GM21423 (cell line): ENCODE results near the gene TMPRSS9.

ENCODE experiments used
- ATAC-seq: cut with Tn5 transposase; IDR thresholded peaks from one replicate; pipeline ENCODE4 v1.9.1; 2021; ENCODE audit warnings: mild to moderate bottlenecking, moderate library complexity; ENCODE audit not compliant: unreplicated experiment

Gene TMPRSS9

DNA sequence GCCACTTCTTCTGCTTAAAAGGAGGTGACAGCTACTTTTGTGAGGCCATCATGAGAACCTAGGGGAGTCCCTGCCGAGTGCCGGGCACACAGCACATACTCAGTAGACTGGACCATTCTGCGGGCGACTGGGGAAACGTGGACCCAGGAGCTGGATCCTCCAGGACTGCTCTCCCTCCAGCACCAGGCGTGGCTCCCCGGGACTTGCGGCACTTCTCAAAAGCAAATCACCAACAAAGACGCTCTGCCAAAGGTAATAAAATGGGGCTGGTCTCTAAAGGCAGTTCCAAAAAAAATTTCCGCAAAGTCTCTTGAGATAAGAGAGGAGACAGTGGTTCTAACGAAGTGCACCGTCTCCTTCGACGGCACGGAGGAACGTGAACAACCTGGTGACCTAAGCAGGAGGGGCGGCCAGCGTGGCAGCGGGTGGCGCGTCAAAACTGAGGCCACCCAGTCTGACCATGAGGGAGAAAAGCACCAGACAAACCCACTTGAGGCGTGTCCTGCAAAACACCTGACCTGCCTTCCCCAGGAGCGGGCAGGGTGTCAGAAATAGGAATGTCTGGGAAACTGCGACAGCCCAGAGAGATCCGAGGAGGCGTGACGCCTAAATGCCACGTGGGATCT, 1.4 kb upstream of the TMPRSS9 start:
- ATAC-seq, result no peak

DNA sequence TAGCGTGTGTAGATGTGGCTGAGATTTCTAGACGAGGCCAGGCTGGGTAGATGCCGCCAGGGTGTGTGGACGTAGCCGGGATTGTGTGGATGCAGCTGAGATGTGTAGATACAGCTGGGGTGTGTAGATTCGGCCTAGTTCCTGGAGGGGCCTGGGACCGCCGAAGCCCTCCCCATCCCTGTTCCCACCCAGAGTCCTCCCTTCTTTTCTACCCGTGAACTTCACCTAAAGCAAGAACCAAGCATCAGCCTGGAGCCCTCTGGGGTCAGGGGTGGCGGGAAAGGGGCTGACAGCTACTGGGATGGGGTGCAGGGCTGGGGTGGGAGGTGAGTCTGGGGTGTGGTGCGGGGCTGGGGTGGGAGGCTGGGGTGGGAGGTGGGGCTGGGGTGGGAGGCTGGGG, 768 bp downstream of the TMPRSS9 start:
- ATAC-seq, result no peak

DNA sequence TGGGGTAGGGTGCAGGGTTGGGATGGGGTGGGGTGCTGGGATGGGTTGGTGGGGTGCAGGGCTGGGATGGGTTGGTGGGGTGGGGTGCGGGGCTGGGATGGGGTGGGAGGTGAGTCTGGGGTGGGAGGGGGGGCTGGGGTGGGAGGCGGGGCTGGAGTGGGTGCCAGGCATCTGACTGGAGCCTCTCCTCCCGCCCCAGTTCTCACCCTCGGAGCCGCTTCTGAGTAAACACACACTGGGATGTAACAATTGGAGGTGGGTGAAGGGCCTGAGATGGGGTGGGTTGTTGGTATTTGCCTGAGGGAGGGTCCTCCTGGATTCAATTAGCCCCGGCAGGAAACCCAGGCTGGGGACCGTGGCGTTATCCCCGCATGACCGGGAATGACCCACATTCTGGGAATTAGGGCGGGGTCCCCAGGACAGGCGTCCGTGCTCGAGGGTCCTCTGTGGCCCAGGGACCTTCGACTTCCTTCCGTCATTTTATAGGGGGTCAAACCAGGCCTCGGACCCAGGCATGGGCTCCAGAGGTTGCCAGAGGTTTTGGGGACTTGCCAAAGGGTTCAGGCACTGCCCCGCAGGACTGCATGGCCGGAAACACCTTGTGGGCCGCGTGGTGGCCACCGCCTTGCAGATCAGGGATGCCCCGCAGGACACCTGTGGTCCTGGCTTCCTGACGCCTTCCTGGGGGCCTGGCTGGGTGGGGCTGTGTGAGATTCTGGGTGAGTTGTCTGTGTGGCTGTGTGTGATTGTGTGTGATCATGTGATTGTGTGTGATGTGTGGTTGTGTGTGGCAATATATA, 1.4 kb downstream of the TMPRSS9 start:
- no peak for ATAC-seq

DNA sequence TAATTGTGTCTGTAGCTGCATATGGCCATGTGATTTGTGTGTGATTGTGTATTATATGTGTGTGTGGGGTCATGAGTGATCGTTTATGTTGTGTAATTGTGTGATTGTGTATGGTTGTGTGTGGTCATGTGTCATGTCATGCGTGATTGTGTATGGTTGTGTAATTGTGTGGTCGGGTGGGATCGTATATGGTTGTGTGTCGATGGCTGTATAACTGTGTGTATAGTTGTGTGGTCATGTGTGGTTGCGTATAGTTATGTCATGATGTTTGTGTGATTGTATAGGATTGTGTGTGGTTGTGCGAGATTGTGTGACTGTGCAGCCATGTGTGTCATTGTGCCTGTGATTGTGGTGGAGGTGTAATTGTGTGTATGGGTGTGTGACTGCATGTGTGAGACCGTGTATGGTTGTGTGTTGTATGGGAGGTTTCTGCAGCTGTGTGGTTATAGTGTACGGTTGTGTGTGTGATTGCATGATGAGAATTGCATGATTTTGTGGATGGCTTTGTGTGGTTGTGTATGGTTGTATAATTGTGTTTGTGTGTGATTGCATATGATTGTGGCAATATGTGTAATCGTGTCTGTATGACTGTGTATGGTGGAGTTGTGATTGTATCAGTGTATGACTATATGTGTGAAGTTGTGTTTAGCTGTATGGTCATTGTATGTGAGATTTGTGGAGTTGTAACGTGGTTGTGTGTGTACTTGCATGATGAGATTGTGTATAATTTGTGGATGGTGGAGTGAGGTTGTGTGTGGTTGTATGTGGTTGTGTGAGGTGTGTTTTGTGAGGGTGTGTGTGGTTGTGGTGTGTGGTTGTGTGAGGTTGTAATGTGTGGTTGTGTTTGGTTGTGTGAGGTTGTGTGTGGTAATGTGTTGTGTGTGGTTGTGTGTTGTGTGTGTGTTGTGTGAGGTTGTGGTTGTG, 2.2 kb downstream of the TMPRSS9 start:
- ATAC-seq, result no peak

DNA sequence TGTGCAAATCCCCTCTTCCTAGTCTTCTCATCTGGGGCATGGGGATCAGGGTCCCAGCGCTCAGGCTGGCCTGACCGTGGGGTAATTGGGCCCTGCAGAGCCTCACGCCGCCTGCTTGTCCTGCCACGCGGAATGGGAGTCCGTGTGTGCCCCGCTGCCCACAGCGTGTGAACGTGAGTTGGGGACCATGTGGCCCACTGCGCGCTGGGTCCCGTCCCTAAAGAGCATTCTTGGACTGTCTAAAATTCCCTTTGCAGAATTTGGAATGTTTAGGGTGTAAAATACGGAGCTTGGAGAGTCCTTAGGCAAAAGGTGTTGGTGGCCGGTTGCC, 2.9 kb downstream of the TMPRSS9 start:
- no peak for ATAC-seq

DNA sequence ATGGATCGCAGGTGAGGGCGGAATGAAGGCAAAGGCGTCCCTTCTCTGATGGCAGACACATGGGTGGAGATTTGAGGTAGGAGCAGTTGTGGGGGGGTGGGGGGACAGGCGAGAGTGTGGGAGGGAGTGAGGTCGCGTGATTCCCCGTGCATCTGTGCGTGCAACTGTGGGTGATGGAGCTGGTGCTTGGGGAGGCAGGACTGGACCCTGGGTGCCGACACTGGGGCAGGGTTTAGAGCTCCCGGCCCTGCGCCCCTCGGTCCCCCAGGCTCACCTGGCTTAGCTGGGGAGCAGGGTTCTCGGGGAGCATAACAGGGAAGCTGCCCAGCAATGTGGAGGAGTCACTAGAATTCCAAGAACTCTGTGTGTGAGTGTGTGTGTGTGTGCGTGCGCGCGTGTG, 3.4 kb downstream of the TMPRSS9 start:
- no peak for ATAC-seq

DNA sequence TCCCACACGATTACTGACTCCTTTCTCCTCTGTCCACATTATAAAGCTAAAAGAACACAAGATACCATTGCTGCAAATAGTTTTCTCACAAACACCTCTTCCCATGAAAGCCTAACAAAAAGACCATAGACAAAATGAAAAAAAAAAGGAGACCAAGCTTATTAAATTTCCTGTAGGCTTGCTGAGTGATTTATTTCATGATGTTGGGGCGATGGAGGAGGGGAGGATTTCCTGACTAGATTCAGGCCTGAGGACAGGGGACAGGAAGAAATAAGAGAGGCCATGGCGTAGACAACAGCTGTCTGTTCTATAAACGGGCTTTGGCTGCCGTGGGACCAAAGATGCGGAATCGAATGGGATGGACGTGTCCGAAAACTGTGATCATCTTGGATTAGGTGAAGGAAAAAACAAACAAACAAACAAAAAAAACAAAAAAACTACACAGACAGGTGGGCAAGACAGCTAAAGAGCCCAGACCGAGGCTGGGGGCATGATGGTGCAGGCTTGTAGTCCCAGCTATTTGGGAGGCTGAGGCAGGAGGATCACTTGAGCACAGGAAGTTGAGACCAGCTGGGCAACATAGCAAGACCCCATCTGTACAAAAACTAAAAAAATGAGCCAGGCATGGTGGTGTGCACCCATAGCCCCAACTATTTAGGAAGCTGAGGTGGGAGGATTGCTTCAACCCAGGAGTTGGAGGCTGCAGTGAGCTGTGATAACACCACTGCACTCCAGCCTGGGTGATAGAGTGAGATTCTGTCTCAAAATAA, 5.3 kb downstream of the TMPRSS9 start:
- no peak for ATAC-seq

DNA sequence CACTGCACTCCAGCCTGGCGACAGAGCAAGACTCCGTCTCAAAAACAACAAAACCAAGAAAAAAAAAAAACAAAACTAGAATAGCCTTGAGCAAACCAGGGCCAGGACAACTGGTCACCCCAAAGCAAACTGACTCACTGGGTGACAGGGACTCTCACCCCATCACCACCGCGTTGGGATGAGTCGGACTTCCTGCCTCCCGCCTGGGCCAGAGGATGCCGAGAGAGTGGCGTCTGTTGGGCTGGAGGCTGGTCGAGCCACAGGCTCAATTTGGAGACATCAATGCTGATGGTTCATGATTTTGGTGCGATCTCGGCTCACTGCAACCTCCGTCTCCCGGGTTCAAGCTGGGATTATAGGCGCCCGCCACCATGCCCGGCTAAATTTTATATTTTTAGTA, 11.6 kb downstream of the TMPRSS9 start:
- ATAC-seq, result no peak

DNA sequence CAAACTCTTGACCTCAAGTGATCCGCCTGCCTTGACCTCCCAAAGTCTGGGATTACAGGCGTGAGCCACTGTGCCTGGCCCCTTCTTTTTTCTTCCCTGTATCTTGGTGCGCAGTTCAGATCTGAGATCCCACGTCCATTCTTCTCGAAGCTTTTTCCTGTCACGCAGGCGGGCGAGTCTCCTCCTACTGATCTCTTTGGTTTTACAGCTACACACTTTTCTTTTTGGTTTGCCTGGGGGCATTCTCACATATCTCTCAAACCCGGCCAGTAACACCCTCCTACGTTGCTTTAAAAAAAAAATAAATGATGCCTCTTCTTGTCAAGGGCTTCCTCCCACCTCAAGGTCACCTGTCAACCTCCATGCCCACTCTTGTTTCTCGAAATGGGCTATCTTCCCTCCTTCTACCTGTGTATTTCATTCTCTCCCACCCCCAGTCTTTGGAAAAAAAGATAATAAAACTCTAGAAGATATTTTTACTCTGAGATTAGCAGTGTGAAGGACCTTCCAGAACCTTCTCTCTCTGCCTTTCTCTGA, 12.1 kb downstream of the TMPRSS9 start:
- no peak for ATAC-seq

DNA sequence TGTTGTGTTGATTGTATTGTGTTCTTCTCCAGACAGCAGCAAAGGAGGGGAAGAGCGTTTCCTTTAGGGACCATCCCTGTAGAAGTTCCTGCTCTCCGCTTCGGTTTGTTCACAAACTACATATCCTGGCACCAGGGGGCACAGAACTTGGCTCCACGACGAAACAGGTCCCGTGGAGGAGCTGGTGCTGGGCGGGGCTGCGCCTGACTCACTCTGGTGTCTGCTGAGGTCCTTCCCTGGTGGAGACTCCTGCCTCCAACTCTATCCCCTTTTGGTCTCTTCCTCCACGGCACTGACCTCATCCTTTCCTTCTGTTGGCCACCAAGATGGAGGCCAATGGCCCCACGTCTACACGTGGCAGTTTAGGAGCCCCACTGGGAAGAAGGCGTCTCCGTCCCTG, 14.7 kb downstream of the TMPRSS9 start:
- ATAC-seq, result no peak

DNA sequence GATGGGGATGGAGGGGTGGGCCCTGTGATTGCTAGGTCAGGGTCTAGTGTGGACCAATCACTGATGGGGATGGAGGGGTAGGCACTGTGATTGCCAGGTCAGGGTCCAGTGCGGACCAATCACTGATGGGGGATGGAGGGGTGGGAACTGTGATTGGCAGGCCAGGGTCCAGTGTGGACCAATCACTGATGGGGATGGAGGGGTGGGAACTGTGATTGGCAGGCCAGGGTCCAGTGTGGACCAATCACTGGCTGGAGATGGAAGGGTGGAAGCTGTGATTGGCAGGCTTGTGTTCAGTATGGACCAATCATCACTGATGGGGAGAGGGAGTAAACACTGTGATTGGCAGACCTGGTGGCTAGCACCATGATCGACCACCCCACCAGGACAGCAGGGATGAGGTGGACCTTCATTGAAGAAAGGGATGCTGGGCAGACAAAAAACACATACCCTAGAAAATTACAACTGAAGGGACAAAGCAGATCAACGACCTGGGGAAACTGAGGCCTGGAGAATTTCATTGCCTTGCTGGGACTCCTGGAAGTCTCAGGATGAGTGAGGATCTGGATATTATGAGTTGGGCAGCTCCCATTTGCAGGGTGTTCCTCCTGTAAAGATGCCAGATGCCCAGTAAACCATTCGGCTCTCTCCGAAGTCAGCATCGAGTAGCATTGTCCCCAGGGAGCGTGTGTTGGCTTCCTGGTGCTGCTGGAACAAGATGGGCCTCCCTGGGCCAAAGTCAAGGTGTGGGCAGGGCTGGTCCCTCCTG, 15.5 kb downstream of the TMPRSS9 start:
- no peak for ATAC-seq

DNA sequence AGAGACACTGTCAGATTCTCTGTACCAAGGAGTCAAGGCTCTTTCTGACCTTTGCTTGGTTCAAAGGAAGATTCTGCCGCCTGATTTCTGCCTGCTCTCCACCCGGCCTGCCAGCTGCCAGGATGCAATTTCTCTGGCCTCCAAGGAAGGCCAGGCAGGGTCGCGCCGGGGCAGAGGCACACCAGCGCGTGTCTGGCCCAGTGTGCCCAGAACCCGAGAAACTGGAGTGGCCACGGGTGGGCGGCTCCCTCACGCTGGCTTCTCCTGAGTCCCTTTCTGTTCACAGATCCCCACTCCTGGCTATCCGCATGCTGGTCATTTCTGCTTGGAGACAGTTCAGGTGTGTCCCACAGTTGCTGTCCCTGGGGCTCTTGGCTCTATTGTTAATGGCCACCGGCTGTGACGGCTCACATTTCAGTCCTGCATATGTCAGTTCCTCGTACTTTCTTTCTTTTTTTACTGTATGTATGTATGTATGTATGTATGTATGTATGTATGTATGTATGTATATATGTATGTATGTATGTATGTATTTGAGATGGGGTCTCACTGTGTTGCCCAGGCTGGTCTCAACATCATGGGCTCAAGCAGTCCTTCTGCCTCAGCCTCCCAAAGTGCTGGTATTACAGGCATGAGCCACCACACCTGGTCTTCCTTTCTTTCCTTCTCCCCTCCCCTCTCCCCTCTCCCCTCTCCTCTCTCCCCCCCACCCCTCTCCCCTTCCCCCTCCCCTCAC, 16.9 kb downstream of the TMPRSS9 start:
- no peak for ATAC-seq

DNA sequence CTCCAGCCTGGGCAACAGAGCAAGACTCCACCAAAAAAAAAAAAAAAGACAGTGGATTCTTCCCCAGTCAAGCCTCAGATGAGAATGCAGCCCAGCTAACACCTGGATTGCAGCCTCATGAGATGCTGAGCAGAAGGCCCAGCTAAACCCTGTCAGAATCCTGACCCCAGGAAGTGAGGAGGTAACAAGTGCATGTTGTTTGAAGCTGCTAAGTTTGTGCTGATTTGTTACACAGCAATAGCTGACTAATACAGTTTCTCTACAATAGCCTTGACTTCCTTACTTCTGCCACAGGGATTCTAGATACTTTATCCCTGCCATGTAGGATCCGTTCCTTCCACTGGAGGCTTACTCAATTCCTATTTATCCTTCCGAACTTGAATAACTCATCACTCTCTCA, 20.5 kb downstream of the TMPRSS9 start:
- no peak for ATAC-seq

DNA sequence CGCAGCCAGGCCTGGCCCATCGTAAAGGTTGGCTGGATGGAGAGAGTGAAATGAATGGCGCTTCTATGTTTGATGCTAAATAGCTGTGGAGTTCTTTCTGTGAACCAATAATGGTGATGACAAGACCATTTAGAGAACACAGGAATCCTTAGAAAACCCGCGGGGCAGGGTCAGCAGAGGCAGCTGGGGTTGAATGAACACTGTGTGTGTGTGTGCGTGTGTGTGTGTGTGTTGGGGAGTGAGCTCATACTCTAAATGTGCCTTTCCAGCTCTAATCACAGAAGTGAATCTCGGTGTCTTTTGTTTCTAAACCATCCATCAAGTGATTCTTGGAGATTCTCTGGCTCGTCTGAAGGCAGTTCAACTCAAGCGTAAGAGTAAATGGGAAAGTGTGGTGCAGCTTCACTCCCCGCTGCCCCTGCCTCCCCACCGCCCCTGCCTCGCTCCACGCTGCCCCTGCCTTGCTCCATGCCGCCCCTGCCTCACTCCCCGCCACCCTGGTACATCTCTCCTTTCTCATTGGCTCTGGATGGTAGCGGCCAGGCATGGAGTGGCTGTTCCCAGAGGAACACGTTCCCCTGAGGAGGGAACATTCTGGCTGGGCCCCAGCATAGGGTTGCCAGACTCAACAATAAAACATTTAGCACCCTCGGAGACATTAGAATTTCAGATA, 21.2 kb downstream of the TMPRSS9 start:
- no peak for ATAC-seq

DNA sequence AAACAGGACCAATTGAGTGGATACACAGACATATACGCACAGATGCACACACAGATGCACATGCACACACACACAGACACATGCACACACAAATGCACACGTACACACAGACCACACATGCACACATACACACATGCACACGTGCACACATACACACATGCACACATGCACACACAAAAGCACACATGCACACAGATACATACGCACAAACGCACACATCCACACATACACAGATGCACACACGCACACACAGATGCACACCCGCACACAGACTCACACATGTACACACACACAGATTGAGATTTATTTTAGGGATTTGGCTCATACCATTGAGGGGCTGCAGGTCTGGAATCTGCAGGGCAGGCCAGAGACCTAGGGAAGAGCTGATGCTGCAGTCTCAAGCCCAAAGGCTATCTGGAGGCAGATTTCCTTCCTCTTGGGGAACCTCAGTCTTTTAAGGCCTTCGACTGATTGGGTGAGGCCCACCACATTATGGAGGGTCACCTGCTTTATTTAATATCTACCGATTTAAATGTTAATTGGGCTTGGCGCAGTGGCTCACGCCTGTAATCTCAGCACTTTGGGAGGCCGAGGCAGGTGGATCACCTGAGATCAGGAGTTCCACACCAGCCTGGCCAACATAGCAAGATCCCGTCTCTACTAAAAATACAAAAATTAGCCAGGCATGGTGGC, 22.6 kb downstream of the TMPRSS9 start:
- no peak for ATAC-seq

DNA sequence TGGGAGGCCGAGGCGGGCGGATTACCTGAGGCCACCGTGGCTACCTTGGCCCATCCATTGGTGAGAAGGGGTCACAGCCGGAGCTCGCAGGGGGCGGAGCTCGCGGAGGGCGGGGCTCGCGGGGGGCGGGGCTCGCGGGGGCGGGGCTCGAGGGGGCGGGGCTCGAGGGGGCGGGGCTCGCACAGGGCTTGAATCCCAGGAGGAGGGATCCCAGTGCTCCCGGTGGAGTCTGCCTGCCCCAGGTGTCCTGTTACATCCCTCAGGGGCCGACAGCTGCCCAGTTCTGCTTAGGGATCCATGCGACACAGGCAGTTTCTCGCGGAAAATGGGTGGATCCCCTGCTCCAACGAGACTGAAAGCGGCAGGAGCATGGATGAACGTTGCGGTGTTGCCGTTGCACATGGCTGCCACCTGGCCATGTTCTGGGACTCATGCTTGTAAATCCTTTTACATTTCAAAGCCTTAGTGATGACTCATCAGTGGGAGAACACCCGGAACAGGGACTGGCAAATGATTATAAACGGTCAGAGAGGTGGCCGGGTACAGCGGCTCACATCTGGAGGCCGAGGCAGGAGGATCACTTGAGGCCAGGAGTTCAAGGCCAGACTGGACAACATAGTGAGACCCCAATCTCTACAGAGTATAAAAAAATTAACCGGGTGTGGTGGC, 25.1 kb downstream of the TMPRSS9 start:
- no peak for ATAC-seq

DNA sequence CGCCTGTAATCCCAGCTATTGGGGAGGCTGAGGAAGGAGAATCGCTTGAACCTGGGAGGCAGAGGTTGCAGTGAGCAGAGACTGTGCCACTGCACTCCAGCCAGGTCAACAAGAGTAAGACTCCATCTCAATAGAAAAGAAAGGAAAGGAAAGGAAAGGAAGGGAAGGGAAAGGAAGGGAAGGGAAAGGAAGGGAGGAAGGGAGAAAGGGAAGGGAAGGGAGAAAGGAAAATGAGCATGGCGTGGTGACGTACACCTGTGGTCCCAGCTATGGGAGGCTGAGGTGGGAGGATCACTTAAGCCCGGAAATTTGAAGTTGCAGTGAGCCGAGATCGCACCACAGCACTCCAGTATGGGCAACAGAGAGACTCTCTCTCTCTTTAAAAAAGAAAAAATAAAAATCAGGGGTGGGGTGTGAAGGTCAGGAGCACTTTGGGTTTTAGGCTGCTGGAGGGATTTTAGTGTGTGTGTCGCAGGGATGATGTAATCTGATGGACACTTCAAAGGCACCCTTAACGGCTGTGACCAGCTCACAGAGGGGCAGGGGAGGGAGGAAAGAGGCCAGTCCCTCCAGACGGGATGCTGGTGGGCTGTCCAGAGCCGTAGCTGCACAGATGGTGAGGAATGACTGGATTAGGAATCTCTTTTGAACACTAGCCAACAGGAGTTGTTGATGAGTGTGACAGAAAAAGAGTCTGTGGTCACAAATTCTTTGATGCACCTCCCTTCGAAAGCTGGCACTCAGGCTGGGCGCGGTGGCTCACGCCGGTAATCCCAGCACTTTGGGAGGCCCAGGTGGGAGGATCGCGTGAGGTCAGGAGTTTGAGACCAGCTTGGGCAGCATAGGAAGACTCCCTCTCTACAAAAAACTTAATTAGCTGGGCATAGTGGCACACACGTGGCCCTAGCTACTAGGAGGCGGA, 27.6 kb downstream of the TMPRSS9 start:
- ATAC-seq, result no peak
